ENCODE data around the gene TBXAS1. TPM values are rescaled to one million over a fixed set of nuclear protein-coding genes. Genes with fewer than 3 reads are reported as not detected.

The TBXAS1 gene
- total and polyA plus RNA-seq, 2 of the 8 experiments (the other 6 are each of a cell fraction or from before 2014, with no cell fraction given), result 0.86 to 2.1 TPM

DNA sequence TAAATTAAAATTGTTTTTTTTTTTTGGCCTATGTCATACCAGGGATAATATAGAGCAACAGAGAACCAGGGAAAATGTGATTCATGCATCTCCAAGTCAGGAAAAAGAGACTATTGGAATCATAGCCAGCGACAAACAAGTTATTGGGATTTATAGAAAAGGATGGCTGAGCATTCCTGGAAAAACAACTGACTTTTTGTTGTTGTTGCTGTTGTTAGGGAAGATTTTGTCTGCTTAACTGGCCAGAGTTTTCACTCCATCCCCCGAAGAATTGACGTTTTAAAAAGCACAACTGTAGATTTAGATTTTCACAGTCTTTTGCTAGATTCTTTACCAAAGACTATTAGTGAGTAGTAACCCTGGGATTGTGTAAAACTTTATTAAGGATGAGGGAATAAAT lies 112.4 kb downstream of the TBXAS1 start:
- no peak overlapping the region for H3K23ac ChIP-seq (ENCODE audit: insufficient read length)
- ChIA-PET POLR2A (ENCODE audit: partially characterized antibody) (interaction anchor here (0.7 kb wide), 1 partner anchor 144 kb away, joined by 4 read pairs; no protein-coding TSS in a partner anchor), CTCF (ENCODE audit: partially characterized antibody) (interaction anchor here (0.7 to 1.8 kb wide), 3 partner anchors 25 to 340 kb away, joined by 3 to 6 read pairs (median 5); no protein-coding TSS in a partner anchor)
- DNase-seq (ENCODE audit: low read depth in 1 of 2, low spot score in 2 of 2) (no peak), FAIRE-seq (no peak)
- no peak overlapping the region for H3K18ac ChIP-seq (ENCODE audit: extremely low read depth, low read length)
- H3K4me3 ChIP-seq (ENCODE audit: extremely low read depth in 1 of 4, insufficient read depth in 2 of 4, low read depth in 3 of 4, low read length in 4 of 4), result no peak overlapping the region
- H3K4me1 ChIP-seq (replicated peaks in 1 of 4; ENCODE audit: control insufficient read depth in 3 of 4, insufficient read depth in 4 of 4, low read length in 3 of 4), result peaks cover 0 to 4% (median 0%) of the 10 kb centered on the region in 4 experiments; a peak in 3 of 7 replicates
- H3K36me3 ChIP-seq (ENCODE audit: control insufficient read depth in 2 of 4, insufficient read depth in 4 of 4, low read length in 3 of 4), result no peaks in the 10 kb centered on the region
- no peak overlapping the region for H3K56ac ChIP-seq (replicated peaks; ENCODE audit: insufficient read length, low read depth, low read length)
- no peak overlapping the region for H2BK120ac ChIP-seq (replicated peaks; ENCODE audit: low read depth, low read length)
- no peak overlapping the region for H4K8ac ChIP-seq (ENCODE audit: extremely low read depth, insufficient read depth, low read length)
- H3K9ac ChIP-seq (replicated peaks in 1 of 4; ENCODE audit: extremely low read depth in 1 of 4, low read depth in 3 of 4, low read length in 3 of 4), result no peak overlapping the region
- H2BK15ac ChIP-seq (ENCODE audit: low read length), result no peak overlapping the region
- no peak overlapping the region for H3K14ac ChIP-seq (ENCODE audit: insufficient read length)
- no peak overlapping the region for H2BK5ac ChIP-seq (ENCODE audit: low read depth, low read length)
- WGBS, 2 experiments (ENCODE audit: extremely low coverage in 1 of 2, insufficient coverage in 1 of 2, insufficient read length in 1 of 2, insufficient replicate concordance in 2 of 2, low coverage in 1 of 2, low lambda C conversion rate in 2 of 2, missing lambda C conversion rate in 1 of 2), result 95% methylated on average over 3 of the region's 3 CpGs; no CpG with 5 or more reads in 1 of the 2 experiments
- no peak overlapping the region for H3K4me2 ChIP-seq (ENCODE audit: insufficient read depth in 1 of 2, low read depth in 2 of 2, low read length in 2 of 2)
- H3K9me3 ChIP-seq (ENCODE audit: insufficient read depth in 2 of 2, low read depth in 1 of 2, low read length in 1 of 2), result peaks cover 0 to 3% of the 10 kb centered on the region in 2 experiments; a peak in 1 of 4 replicates
- no peak overlapping the region for H3K27ac ChIP-seq (ENCODE audit: low read depth, low read length)
- H2AK5ac ChIP-seq (ENCODE audit: low read depth, low read length), result no peak overlapping the region
- H4K20me1 ChIP-seq (replicated peaks in 1 of 2; ENCODE audit: control insufficient read depth in 1 of 2, insufficient read depth in 2 of 2, low read length in 2 of 2), result no peaks in the 10 kb centered on the region
- H4K91ac ChIP-seq (replicated peaks; ENCODE audit: insufficient read length, low read length), result no peak overlapping the region
- no peaks in the 10 kb centered on the region for H3K23me2 ChIP-seq (ENCODE audit: low read depth, low read length)
- H3K27me3 ChIP-seq (replicated peaks in 1 of 4; ENCODE audit: control insufficient read depth in 3 of 4, extremely low read depth in 1 of 4, insufficient read depth in 3 of 4, low read length in 3 of 4), result no peaks in the 10 kb centered on the region
- H3K4ac ChIP-seq (replicated peaks; ENCODE audit: insufficient read length, low read depth, low read length), result no peak overlapping the region
- H2AFZ ChIP-seq (ENCODE audit: low read length), result no peak overlapping the region
- H2BK12ac ChIP-seq (ENCODE audit: low read depth, low read length), result no peak overlapping the region
- no peaks in the 10 kb centered on the region for H3K79me2 ChIP-seq (ENCODE audit: control insufficient read depth in 1 of 2, insufficient read depth in 2 of 2, low read length in 2 of 2)
- H4K5ac ChIP-seq (ENCODE audit: insufficient read length, low read depth, low read length), result no peak overlapping the region
- H2BK20ac ChIP-seq (ENCODE audit: low read length), result no peak overlapping the region
- no peaks in the 10 kb centered on the region for H3K79me1 ChIP-seq (ENCODE audit: low read depth, low read length)

Data from H1 (cell line).